DOHH2 (cell line): ENCODE results near the gene C9orf85.

Experiments used
- H3F3A ChIP-seq: fragments of 200-600 bp; sonication (generic), shearing (Covaris generic); 2 replicates; pipeline ENCODE4 v1.6.0; 2016; ENCODE audit warnings: antibody characterized with exemption, mild to moderate bottlenecking; ENCODE audit not compliant: control insufficient read depth, insufficient read depth
- H3K27ac ChIP-seq: fragments of 200-600 bp; sonication (generic); 2 replicates; pipeline ENCODE4 v1.5.1; 2014; ENCODE audit warnings: low read depth, mild to moderate bottlenecking, low read length, moderate library complexity
- H3K27me3 ChIP-seq: fragments of 200-600 bp; sonication (generic); 2 replicates; pipeline ENCODE4 v1.6.1; 2014; ENCODE audit warnings: mild to moderate bottlenecking, low read length, mixed read lengths; ENCODE audit not compliant: control insufficient read depth
- H3K36me3 ChIP-seq: fragments of 200-600 bp; sonication (generic); 2 replicates; pipeline ENCODE4 v1.6.1; 2014; ENCODE audit warnings: mild to moderate bottlenecking, low read length, moderate library complexity, mixed read lengths; ENCODE audit not compliant: control insufficient read depth
- H3K4me1 ChIP-seq: fragments of 200-600 bp; sonication (generic); 2 replicates; pipeline ENCODE4 v1.6.1; 2014; ENCODE audit warnings: mild to moderate bottlenecking, low read length, mixed read lengths; ENCODE audit not compliant: control insufficient read depth
- H3K4me2 ChIP-seq: fragments of 200-600 bp; sonication (generic); 2 replicates; pipeline ENCODE4 v1.6.0; 2014; ENCODE audit warnings: mild to moderate bottlenecking, low read length, moderate library complexity
- H3K4me3 ChIP-seq: fragments of 200-600 bp; sonication (generic); 2 replicates; pipeline ENCODE4 v1.5.1; 2014; ENCODE audit warnings: mild to moderate bottlenecking, low read length, mixed read lengths
- H3K79me2 ChIP-seq: fragments of 200-600 bp; sonication (generic); 2 replicates; pipeline ENCODE4 v1.6.1; 2014; ENCODE audit warnings: mild to moderate bottlenecking, low read length, mixed read lengths; ENCODE audit not compliant: control insufficient read depth
- H3K9me2 ChIP-seq: fragments of 200-600 bp; sonication (generic); replicated peaks from 2 replicates; pipeline ENCODE4 v1.6.1; 2014; ENCODE audit warnings: mild to moderate bottlenecking, low read length, mixed read lengths; ENCODE audit not compliant: control insufficient read depth
- H3K9me3 ChIP-seq: fragments of 200-600 bp; sonication (generic); 2 replicates; pipeline ENCODE4 v1.6.1; 2014; ENCODE audit warnings: antibody characterized with exemption, low read length, mixed read lengths; ENCODE audit not compliant: control insufficient read depth, insufficient read depth
- H4K20me1 ChIP-seq: fragments of 200-600 bp; sonication (generic); 2 replicates; pipeline ENCODE4 v1.6.0; 2014; ENCODE audit warnings: low read depth, mild to moderate bottlenecking, antibody characterized with exemption, low read length, moderate library complexity; ENCODE audit not compliant: control insufficient read depth, insufficient read depth
- EZH2phosphoT487 ChIP-seq: fragments of 200-600 bp; sonication (generic); IDR thresholded peaks from 2 replicates; pipeline ENCODE4 v1.6.1; 2017; ENCODE audit warnings: borderline replicate concordance, mild to moderate bottlenecking, antibody characterized with exemption, low read length, moderate library complexity, mixed read lengths
- TF ChIP-seq, protein P1 (sequence below): fragments of 200-600 bp; sonication (generic); IDR thresholded peaks from one replicate; pipeline ENCODE4 v1.5.1; 2014; ENCODE audit warnings: antibody characterized with exemption, mild to moderate bottlenecking, low read depth, low read length; ENCODE audit not compliant: poor library complexity, severe bottlenecking

The C9orf85 gene

GRCh38 chr9:71987471-71988371 is 76.3 kb downstream of the C9orf85 start:
- no peak overlapping the region for H3K27ac ChIP-seq
- H4K20me1 ChIP-seq, result no peaks in the 10 kb centered on the region
- no peaks in the 10 kb centered on the region for H3F3A ChIP-seq
- no peaks in the 10 kb centered on the region for H3K79me2 ChIP-seq
- TF ChIP-seq EZH2phosphoT487, result no peak
- TF ChIP-seq, protein P1, sequence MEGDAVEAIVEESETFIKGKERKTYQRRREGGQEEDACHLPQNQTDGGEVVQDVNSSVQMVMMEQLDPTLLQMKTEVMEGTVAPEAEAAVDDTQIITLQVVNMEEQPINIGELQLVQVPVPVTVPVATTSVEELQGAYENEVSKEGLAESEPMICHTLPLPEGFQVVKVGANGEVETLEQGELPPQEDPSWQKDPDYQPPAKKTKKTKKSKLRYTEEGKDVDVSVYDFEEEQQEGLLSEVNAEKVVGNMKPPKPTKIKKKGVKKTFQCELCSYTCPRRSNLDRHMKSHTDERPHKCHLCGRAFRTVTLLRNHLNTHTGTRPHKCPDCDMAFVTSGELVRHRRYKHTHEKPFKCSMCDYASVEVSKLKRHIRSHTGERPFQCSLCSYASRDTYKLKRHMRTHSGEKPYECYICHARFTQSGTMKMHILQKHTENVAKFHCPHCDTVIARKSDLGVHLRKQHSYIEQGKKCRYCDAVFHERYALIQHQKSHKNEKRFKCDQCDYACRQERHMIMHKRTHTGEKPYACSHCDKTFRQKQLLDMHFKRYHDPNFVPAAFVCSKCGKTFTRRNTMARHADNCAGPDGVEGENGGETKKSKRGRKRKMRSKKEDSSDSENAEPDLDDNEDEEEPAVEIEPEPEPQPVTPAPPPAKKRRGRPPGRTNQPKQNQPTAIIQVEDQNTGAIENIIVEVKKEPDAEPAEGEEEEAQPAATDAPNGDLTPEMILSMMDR, result no peak
- H3K9me2 ChIP-seq, result no peaks in the 10 kb centered on the region
- H3K4me2 ChIP-seq, result no peak overlapping the region
- H3K9me3 ChIP-seq, result no peaks in the 10 kb centered on the region
- H3K4me1 ChIP-seq, result no peaks in the 10 kb centered on the region
- H3K4me3 ChIP-seq, result no peak overlapping the region
- no peaks in the 10 kb centered on the region for H3K27me3 ChIP-seq
- H3K36me3 ChIP-seq, result no peaks in the 10 kb centered on the region

DNA sequence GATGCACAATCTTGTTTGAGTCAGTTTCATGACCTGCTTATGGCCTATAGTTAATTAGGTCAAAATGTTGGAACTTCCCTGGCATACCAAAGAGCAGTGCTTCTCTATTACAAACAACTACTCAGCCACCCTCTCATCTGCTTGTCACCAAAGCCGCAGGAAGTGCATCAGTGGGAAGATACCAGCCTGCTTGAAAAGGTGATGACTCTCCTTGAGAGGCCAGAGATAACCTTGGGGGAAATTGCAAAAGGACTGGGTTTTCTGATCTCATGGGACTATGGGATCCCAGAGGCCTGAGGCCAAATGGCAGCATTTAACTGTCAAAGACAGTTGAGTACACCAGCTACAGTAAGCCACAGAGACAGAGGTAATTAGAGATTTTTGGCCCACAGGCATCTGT is 79.0 kb downstream of the C9orf85 start:
- Histone ChIP-seq H3K9me3 (no peaks in the 10 kb centered on the region), H4K20me1 (no peaks in the 10 kb centered on the region), H3K4me2 (no peak overlapping the region), H3K79me2 (no peaks in the 10 kb centered on the region), H3K27ac (no peak overlapping the region), H3K4me1 (no peaks in the 10 kb centered on the region), H3K36me3 (no peaks in the 10 kb centered on the region), H3K9me2 (no peaks in the 10 kb centered on the region), H3F3A (no peaks in the 10 kb centered on the region), H3K4me3 (no peak overlapping the region), H3K27me3 (no peaks in the 10 kb centered on the region)
- TF ChIP-seq EZH2phosphoT487, result no peak
- TF ChIP-seq, protein P1, result no peak

- Histone ChIP-seq H3K9me3 (no peaks in the 10 kb centered on the region), H3F3A (no peaks in the 10 kb centered on the region), H3K36me3 (no peaks in the 10 kb centered on the region), H3K4me3 (no peak overlapping the region), H3K27ac (no peak overlapping the region), H3K79me2 (no peaks in the 10 kb centered on the region), H3K9me2 (no peaks in the 10 kb centered on the region), H3K4me1 (peaks cover 3% of the 10 kb centered on the region; the same call in 1 of the 2 replicates), H3K4me2 (no peak overlapping the region), H4K20me1 (no peaks in the 10 kb centered on the region), H3K27me3 (no peaks in the 10 kb centered on the region)
- TF ChIP-seq, protein P1, result no peak
- no peak for TF ChIP-seq EZH2phosphoT487
Observed at GRCh38 chr9:72005451-72005850, 94.0 kb downstream of the C9orf85 start.
